ENCODE data around the gene MCC. TPM values are rescaled to one million over a fixed set of nuclear protein-coding genes. Genes with fewer than 3 reads are reported as not detected.

The MCC gene
- total RNA-seq, 1 experiment from 2014 or later = 7.6 TPM

GRCh38 chr5:113268232-113268631 is 220.0 kb downstream of the MCC start:
- H3K9me3 Mint-ChIP-seq = no peaks in the 10 kb centered on the region
- TF ChIP-seq, protein P1, sequence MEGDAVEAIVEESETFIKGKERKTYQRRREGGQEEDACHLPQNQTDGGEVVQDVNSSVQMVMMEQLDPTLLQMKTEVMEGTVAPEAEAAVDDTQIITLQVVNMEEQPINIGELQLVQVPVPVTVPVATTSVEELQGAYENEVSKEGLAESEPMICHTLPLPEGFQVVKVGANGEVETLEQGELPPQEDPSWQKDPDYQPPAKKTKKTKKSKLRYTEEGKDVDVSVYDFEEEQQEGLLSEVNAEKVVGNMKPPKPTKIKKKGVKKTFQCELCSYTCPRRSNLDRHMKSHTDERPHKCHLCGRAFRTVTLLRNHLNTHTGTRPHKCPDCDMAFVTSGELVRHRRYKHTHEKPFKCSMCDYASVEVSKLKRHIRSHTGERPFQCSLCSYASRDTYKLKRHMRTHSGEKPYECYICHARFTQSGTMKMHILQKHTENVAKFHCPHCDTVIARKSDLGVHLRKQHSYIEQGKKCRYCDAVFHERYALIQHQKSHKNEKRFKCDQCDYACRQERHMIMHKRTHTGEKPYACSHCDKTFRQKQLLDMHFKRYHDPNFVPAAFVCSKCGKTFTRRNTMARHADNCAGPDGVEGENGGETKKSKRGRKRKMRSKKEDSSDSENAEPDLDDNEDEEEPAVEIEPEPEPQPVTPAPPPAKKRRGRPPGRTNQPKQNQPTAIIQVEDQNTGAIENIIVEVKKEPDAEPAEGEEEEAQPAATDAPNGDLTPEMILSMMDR (conservative IDR thresholded peaks at IDR 0.05) = no peak
- H2AK5ac ChIP-seq (ENCODE audit: insufficient read length, low read length) = no peak overlapping the region
- no peaks in the 10 kb centered on the region for H3K23me2 ChIP-seq (ENCODE audit: insufficient read length, low read depth, low read length, poor library complexity, severe bottlenecking)
- H3K4me1 ChIP-seq (ENCODE audit: insufficient read depth, low read length) = peaks cover 20% of the 10 kb centered on the region
- no peak overlapping the region for H4K91ac ChIP-seq (ENCODE audit: insufficient read length, low read depth, low read length)
- H2BK5ac ChIP-seq (ENCODE audit: insufficient read length, low read length) = no peak overlapping the region
- DNase-seq = no peak
- no peak overlapping the region for H3K23ac ChIP-seq (ENCODE audit: insufficient read length, low read depth, low read length)
- H3T11ph ChIP-seq (ENCODE audit: low read length) = no peak overlapping the region
- no peak overlapping the region for H3K4me3 Mint-ChIP-seq
- peaks cover 5% of the 10 kb centered on the region; the same call in 1 of the 2 replicates for H3K79me2 ChIP-seq (ENCODE audit: insufficient read depth, low read length)
- no peak overlapping the region for H2BK15ac ChIP-seq (ENCODE audit: low read depth, low read length)
- WGBS (ENCODE audit: extremely low coverage, insufficient read length, low lambda C conversion rate) = no CpG with 5 or more reads among the region's 4 CpGs
- H2BK20ac ChIP-seq (ENCODE audit: low read depth, low read length, poor library complexity, severe bottlenecking) = no peak overlapping the region
- no peak overlapping the region for H4K5ac ChIP-seq (ENCODE audit: insufficient read length, low read depth, low read length)
- no peak overlapping the region for H4K8ac ChIP-seq (replicated peaks; ENCODE audit: insufficient read length, low read depth, low read length)
- H3K27me3 ChIP-seq (ENCODE audit: insufficient read depth, low read length) = no peaks in the 10 kb centered on the region
- no peak overlapping the region for H2AFZ ChIP-seq (ENCODE audit: low read length)
- H3K27ac ChIP-seq (ENCODE audit: insufficient read length, low read depth, low read length) = no peak overlapping the region
- H3K14ac ChIP-seq (ENCODE audit: insufficient read depth, low read length) = no peak overlapping the region
- peaks cover 69 to 86% of the 10 kb centered on the region in 2 experiments for H3K4me1 Mint-ChIP-seq
- H2BK12ac ChIP-seq (ENCODE audit: insufficient read length, low read depth, low read length) = no peak overlapping the region
- peaks cover 5% of the 10 kb centered on the region for H3K79me1 ChIP-seq (ENCODE audit: insufficient read depth, low read depth, low read length, poor library complexity, severe bottlenecking)
- peak overlapping the region; percentile 30 for H3K18ac ChIP-seq (ENCODE audit: insufficient read length, low read depth, low read length)
- no peak overlapping the region for H3K4me2 ChIP-seq (ENCODE audit: insufficient read depth, insufficient read length, low read length)
- H3K36me3 Mint-ChIP-seq (ENCODE audit: insufficient read depth in 1 of 3, low read depth in 3 of 3) = no peaks in the 10 kb centered on the region; a peak in 1 of 7 replicates
- no peaks in the 10 kb centered on the region for H3K27me3 Mint-ChIP-seq (ENCODE audit: low read depth)
- no peaks in the 10 kb centered on the region for H3K9me3 ChIP-seq (ENCODE audit: control insufficient read depth, low read depth, low read length)
- no peak overlapping the region for H3K9ac ChIP-seq (ENCODE audit: extremely low read depth, insufficient read length, low read length)
- no peaks in the 10 kb centered on the region for H4K20me1 ChIP-seq (ENCODE audit: control insufficient read depth, insufficient read depth, insufficient read length)
- H3K27ac Mint-ChIP-seq = peak overlapping the region in 1 of 3 experiments; percentile 28; a peak in 2 of 7 replicates
- H2BK120ac ChIP-seq (ENCODE audit: low read depth, low read length, poor library complexity, severe bottlenecking) = no peak overlapping the region
- no peak overlapping the region for H3K4ac ChIP-seq (ENCODE audit: low read depth, low read length)
- H3K56ac ChIP-seq (ENCODE audit: insufficient read length, low read depth, low read length) = no peak overlapping the region

Measured in H9 (cell line).